ENCODE data around the gene PRXL2C. TPM values are rescaled to one million over a fixed set of nuclear protein-coding genes. Genes with fewer than 3 reads are reported as not detected.

Gene PRXL2C
- total RNA-seq, 1 donor from 2014 or later = 17.8 TPM

DNA sequence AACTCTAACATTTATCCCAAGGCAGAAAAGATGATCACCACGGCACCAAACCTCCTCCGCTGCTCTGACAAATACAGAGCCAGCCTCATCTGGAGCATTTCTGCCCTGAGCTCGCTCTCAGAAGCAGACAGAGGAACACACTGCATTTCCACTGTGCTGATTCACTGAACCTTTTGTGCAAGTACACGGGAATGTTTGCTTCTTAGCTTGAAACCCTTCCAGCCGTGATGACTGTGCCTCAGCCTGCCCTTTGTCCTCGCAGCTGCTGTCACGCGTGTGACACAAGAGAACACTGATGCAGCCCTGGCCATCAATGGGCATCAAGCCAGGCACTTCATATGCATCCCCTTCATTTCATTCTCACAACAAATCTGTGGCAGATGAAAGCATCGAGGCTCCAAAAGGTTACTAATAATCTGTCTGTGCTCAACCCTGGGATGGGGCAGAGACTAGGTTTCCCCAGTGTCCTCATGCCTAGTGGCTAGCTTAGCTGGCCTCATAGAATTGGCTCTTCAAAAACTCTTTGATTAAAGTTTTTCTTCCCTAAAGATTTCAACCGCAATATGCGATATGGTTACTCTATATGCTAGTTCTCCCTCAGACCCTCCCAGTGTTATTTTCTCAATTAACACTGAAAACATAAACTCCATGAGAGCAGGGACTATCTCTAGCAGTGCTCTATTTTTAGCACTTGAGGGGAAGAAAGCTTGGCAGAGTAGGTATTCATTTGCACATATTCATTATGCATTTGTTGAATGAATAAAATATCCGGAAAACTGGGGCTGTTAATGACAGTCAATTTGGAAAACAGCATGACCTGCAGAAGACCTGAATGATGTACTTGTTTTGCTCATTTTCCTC is 42.8 kb downstream of the PRXL2C start:
- DNase-seq (ENCODE audit: low spot score) = peak; percentile 32

DNA sequence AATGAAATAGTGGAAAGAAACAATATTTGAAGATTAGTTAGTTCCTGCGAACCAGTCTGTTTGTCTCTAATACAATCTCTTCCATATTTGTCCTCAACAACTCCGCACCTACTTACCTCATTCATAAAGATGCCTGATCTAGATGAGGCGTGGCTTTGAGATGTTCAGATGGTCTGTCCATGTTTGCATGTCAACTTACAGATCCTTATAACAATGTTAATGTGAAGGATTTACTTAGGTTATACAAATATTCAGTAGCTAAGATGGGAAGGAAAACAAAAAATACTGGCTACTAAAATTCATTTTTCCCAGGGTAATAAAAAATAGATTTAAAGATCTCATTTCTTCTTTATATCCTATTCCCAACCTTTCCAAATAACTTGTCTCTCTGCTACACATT is 43.8 kb downstream of the PRXL2C start:
- no peak for DNase-seq (ENCODE audit: low spot score)

- DNase-seq (ENCODE audit: low spot score) = no peak
Observed at GRCh38 chr9:96609732-96610131, 45.4 kb downstream of the PRXL2C start.

DNA sequence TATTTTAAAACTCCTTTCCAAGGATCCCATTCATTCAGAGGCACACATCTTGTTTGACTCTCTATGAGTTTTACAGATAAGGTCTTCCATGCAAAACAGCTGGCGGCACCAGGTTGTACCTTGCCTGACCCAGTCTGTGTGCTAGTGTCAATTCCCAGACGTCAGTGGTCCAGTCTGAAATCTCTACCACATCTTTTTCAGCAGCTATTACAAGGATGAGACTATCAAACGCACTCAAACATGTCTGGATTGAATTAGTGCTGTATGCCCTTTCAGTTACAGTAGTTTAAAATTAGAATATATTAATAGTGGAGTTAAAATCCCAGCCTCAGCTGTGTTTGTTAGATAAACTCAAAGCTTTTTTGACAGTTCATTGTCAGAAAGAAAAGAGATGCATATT is 47.1 kb downstream of the PRXL2C start:
- no peak for DNase-seq (ENCODE audit: low spot score)

DNA sequence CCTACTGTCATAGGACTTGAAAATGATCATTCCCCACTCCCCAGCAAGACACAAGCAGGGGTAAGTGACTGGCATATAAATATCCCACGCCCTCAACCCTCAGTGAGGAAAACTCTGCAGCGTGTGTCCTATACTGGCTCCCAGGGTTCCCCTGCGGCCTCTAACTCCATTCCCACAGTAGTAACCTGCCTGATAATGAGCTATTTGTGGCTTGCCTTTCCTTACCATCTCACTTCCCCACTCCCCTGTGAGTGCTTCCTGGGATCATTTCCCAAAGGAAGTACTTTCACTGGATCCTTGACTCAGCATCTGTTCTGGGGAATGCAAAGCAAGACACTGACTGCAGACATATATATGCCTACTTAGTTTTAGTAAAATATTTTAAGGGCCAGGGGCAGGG is 49.8 kb downstream of the PRXL2C start:
- DNase-seq (ENCODE audit: low spot score) = no peak

GRCh38 chr9:96604004-96604319 is 51.2 kb downstream of the PRXL2C start:
- no peak for DNase-seq (ENCODE audit: low spot score)

- DNase-seq (ENCODE audit: low spot score) = no peak
Observed at GRCh38 chr9:96603305-96604003, 51.7 kb downstream of the PRXL2C start.

DNA sequence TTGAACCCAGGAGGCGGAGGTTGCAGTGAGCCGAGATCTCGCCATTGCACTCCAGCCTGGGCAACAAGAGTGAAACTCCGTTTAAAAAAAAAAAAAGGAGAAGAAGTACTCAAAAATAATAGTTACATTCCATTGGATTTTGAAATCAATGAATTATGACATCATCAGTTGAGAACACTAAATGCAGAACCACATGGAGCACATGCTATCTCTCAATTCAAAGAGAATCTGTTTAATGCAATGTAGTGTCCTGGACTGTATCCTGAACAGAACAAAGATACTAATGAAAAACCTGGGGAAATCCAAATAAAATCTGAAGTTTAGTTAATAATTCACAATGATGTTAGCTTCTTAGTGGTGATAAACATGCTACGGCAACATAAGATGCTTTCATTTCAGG is 55.8 kb downstream of the PRXL2C start:
- no peak for DNase-seq (ENCODE audit: low spot score)

DNA sequence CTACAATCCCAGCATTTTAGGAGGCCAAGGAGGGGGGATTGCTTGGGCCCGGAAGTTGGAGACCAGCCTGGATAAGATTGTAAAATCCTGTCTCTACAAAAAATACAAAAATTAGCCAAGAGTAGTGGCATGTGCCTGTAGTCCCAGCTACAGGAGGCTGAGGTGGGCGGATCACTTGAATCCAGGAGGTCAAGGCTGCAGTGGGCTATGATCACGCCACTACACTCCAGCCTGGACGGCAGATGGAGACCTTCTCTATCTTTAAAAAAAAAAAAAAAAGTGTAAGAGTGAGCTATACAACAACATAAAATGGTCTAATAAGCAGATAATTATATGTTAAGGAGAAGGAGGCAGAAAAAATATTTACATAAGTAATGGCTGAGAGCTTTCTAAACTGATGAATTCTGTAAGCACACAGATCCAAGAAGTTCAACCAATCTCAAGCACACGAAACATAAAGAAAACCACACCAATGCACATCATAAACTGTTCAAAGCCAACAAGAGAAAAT is 58.5 kb downstream of the PRXL2C start:
- DNase-seq (ENCODE audit: low spot score) = no peak

Other genes with a start within 250 kb of the PRXL2C start
- 7.0 TPM for gene ZNF367, start 236.9 kb downstream of the PRXL2C start, total RNA-seq (ENCODE audit: insufficient read depth, low replicate concordance)
- 11.3 TPM for gene HABP4, start 205.1 kb downstream of the PRXL2C start, total RNA-seq (ENCODE audit: insufficient read depth, low replicate concordance)
- gene CDC14B, start 35.5 kb downstream of the PRXL2C start, total RNA-seq (ENCODE audit: insufficient read depth, low replicate concordance) = 8.4 TPM
- 18.5 TPM for gene ZNF510, start 122.8 kb upstream of the PRXL2C start, total RNA-seq (ENCODE audit: insufficient read depth, low replicate concordance)
- gene ZNF782, start 199.2 kb upstream of the PRXL2C start, total RNA-seq (ENCODE audit: insufficient read depth, low replicate concordance) = 28.9 TPM

Data from umbilical cord (tissue), 2 donors.